ENCODE data around the gene PRAMEF12. TPM values are rescaled to one million over a fixed set of nuclear protein-coding genes. Genes with fewer than 3 reads are reported as not detected.

PRAMEF12 gene
- total and polyA plus RNA-seq, 7 donors: not detected

Other genes starting within 250 kb of the PRAMEF12 start
- 10 to 100 TPM; 21.7 to 78.7 (median 54.9) TPM for gene DHRS3, start 155.5 kb upstream of the PRAMEF12 start, total RNA-seq
- gene DHRS3, start 155.5 kb upstream of the PRAMEF12 start, polyA plus RNA-seq: 10 to 100 TPM; 27.2 to 65.1 (median 28.3) TPM
- gene AADACL4, start 129.7 kb upstream of the PRAMEF12 start, total RNA-seq: not detected
- not detected for gene AADACL4, start 129.7 kb upstream of the PRAMEF12 start, polyA plus RNA-seq
- gene AADACL3, start 57.6 kb upstream of the PRAMEF12 start, total RNA-seq: not detected
- not detected for gene AADACL3, start 57.6 kb upstream of the PRAMEF12 start, polyA plus RNA-seq
- gene CFAP107, start 27.5 kb upstream of the PRAMEF12 start, total RNA-seq: not detected
- under 1 TPM in 1 of 3 donors, not detected in 2; 0.04 TPM for gene CFAP107, start 27.5 kb upstream of the PRAMEF12 start, polyA plus RNA-seq
- gene PRAMEF1, start 17.7 kb downstream of the PRAMEF12 start, total RNA-seq: not detected
- gene PRAMEF1, start 17.7 kb downstream of the PRAMEF12 start, polyA plus RNA-seq: not detected
- gene PRAMEF11, start 57.7 kb downstream of the PRAMEF12 start, total RNA-seq: not detected
- gene PRAMEF11, start 57.7 kb downstream of the PRAMEF12 start, polyA plus RNA-seq: not detected
- gene HNRNPCL1, start 75.0 kb downstream of the PRAMEF12 start, total RNA-seq: not detected
- gene HNRNPCL1, start 75.0 kb downstream of the PRAMEF12 start, polyA plus RNA-seq: not detected
- gene PRAMEF2, start 83.3 kb downstream of the PRAMEF12 start, total RNA-seq: not detected
- gene PRAMEF2, start 83.3 kb downstream of the PRAMEF12 start, polyA plus RNA-seq: not detected
- not detected for gene PRAMEF4, start 112.5 kb downstream of the PRAMEF12 start, total RNA-seq
- gene PRAMEF4, start 112.5 kb downstream of the PRAMEF12 start, polyA plus RNA-seq: not detected
- gene PRAMEF10, start 124.5 kb downstream of the PRAMEF12 start, total RNA-seq: not detected
- gene PRAMEF10, start 124.5 kb downstream of the PRAMEF12 start, polyA plus RNA-seq: not detected
- not detected for gene PRAMEF7, start 142.9 kb downstream of the PRAMEF12 start, total RNA-seq
- not detected for gene PRAMEF7, start 142.9 kb downstream of the PRAMEF12 start, polyA plus RNA-seq
- not detected for gene PRAMEF6, start 173.8 kb downstream of the PRAMEF12 start, total RNA-seq
- not detected for gene PRAMEF6, start 173.8 kb downstream of the PRAMEF12 start, polyA plus RNA-seq

Measured in psoas muscle (tissue), 7 donors.